Endodermal cell (in vitro differentiated cells): Measurements from ENCODE around the gene PRKCE. TPM values are rescaled to one million over a fixed set of nuclear protein-coding genes. Genes with fewer than 3 reads are reported as not detected.

Source experiments
- DNase-seq: peaks from one replicate; pipeline ENCODE4 v3.0.0-alpha.2; 2017
- H3K27ac ChIP-seq: 2 replicates; pipeline ENCODE4 v1.5.1; 2013; ENCODE audit warnings: mild to moderate bottlenecking, low read depth, low read length, moderate library complexity
- H3K27me3 ChIP-seq: 2 replicates; pipeline ENCODE4 v1.6.1; 2013; ENCODE audit warnings: mild to moderate bottlenecking, low read length, moderate library complexity; ENCODE audit not compliant: insufficient read depth, control insufficient read depth, poor library complexity, severe bottlenecking
- H3K36me3 ChIP-seq: 2 replicates; pipeline ENCODE4 v1.7.0; 2013; ENCODE audit warnings: mild to moderate bottlenecking, low read length, moderate library complexity; ENCODE audit not compliant: control insufficient read depth, insufficient read depth
- H3K4me1 ChIP-seq: one replicate; pipeline ENCODE4 v1.7.0; 2013; ENCODE audit warnings: low read length; ENCODE audit not compliant: control insufficient read depth, insufficient read depth
- H3K4me3 ChIP-seq: 2 replicates; pipeline ENCODE4 v1.5.1; 2013; ENCODE audit warnings: mild to moderate bottlenecking, low read length, moderate library complexity
- H3K9ac ChIP-seq: 2 replicates; pipeline ENCODE4 v1.6.1; 2013; ENCODE audit warnings: mild to moderate bottlenecking, low read length, moderate library complexity; ENCODE audit not compliant: poor library complexity, severe bottlenecking; ENCODE audit errors: extremely low read depth
- H3K9me3 ChIP-seq: 2 replicates; pipeline ENCODE4 v1.6.1; 2013; ENCODE audit warnings: mild to moderate bottlenecking, low read length, moderate library complexity; ENCODE audit not compliant: control insufficient read depth
- H3K27ac Mint-ChIP-seq: 2 replicates; pipeline ENCODE4 v1.8.0; 2020; ENCODE audit warnings: mixed read lengths
- H3K27me3 Mint-ChIP-seq: 2 replicates; pipeline ENCODE4 v1.8.0; 2021; ENCODE audit warnings: mild to moderate bottlenecking, mixed read lengths; ENCODE audit not compliant: insufficient read depth
- H3K36me3 Mint-ChIP-seq: 2 replicates; pipeline ENCODE4 v1.8.0; 2020; ENCODE audit warnings: low read depth, mixed read lengths
- H3K4me1 Mint-ChIP-seq: 2 replicates; pipeline ENCODE4 v1.8.0; 2020; ENCODE audit warnings: mixed read lengths
- H3K4me3 Mint-ChIP-seq: 2 replicates; pipeline ENCODE4 v1.8.0; 2020; ENCODE audit warnings: mild to moderate bottlenecking, moderate library complexity, mixed read lengths
- H3K9me3 Mint-ChIP-seq: 2 replicates; pipeline ENCODE4 v1.8.0; 2020; ENCODE audit warnings: mild to moderate bottlenecking, mixed read lengths
- CTCF ChIP-seq: fragments of 200-600 bp; sonication (generic); conservative IDR thresholded peaks from 2 replicates; pipeline ENCODE4 v1.5.0; 2021; ENCODE audit warnings: antibody characterized with exemption, mild to moderate bottlenecking
- WGBS, 2 experiments: methylation state at CpG; one replicate each; pipeline versions ENCODE4 v1.1.5 to v1.1.7; 2013; ENCODE audit warnings: missing lambda C conversion rate in 2 of 2, mixed read lengths in 1 of 2; ENCODE audit not compliant: insufficient coverage in 1 of 2, insufficient read length in 1 of 2; 5-methylcytosine and 5-hydroxymethylcytosine counted together
- total RNA-seq, 2 donors: library from RNA; stranded (reverse); fragmentation: NEBNext Ultra II Directional in 1 of 2; extraction: Animal tissue kit (Norgen Biotek cat#: 25700) in 1 of 2; gene quantifications; 2 replicates in 1 of 2; 3 replicates in 1 of 2; pipeline ENCODE4 v1.2.1, GENCODE V29; 2021

PRKCE gene
- total RNA-seq, 2 donors from 2014 or later: 1.4 to 1.7 TPM

GRCh38 chr2:45957533-45958227 is 306.2 kb downstream of the PRKCE start:
- no peak overlapping the region for H3K27ac Mint-ChIP-seq
- Histone ChIP-seq H3K9ac (no peak overlapping the region), H3K36me3 (no peaks in the 10 kb centered on the region), H3K27me3 (no peaks in the 10 kb centered on the region), H3K4me3 (no peak overlapping the region), H3K4me1 (peaks cover 5% of the 10 kb centered on the region), H3K27ac (no peak overlapping the region), H3K9me3 (no peaks in the 10 kb centered on the region)
- peaks cover 23% of the 10 kb centered on the region for H3K4me1 Mint-ChIP-seq
- no peaks in the 10 kb centered on the region for H3K27me3 Mint-ChIP-seq
- TF ChIP-seq CTCF: no peak
- no peak overlapping the region for H3K4me3 Mint-ChIP-seq
- WGBS, 2 experiments: 90 to 100% methylated on average over 1 to 3 of the region's 4 CpGs
- no peaks in the 10 kb centered on the region for H3K9me3 Mint-ChIP-seq
- no peak for DNase-seq
- no peaks in the 10 kb centered on the region for H3K36me3 Mint-ChIP-seq

- 71 to 82% methylated on average over 1 to 6 of the region's 8 CpGs for WGBS, 2 experiments
- Mint-ChIP-seq H3K36me3 (no peaks in the 10 kb centered on the region), H3K4me1 (peaks cover 27% of the 10 kb centered on the region), H3K9me3 (no peaks in the 10 kb centered on the region), H3K4me3 (no peak overlapping the region), H3K27ac (no peak overlapping the region), H3K27me3 (no peaks in the 10 kb centered on the region)
- no peak overlapping the region for H3K9ac ChIP-seq
- no peak overlapping the region for H3K4me3 ChIP-seq
- no peak overlapping the region for H3K27ac ChIP-seq
- peak; percentile 49 for DNase-seq
- no peaks in the 10 kb centered on the region for H3K27me3 ChIP-seq
- H3K36me3 ChIP-seq: no peaks in the 10 kb centered on the region
- no peak for TF ChIP-seq CTCF
- no peaks in the 10 kb centered on the region for H3K9me3 ChIP-seq
- H3K4me1 ChIP-seq: peaks cover 5% of the 10 kb centered on the region
Measured at GRCh38 chr2:45960057-45960863, 308.8 kb downstream of the PRKCE start.

- Histone ChIP-seq H3K9ac (no peak overlapping the region), H3K36me3 (no peaks in the 10 kb centered on the region), H3K27me3 (no peaks in the 10 kb centered on the region), H3K4me1 (peaks cover 5% of the 10 kb centered on the region), H3K4me3 (no peak overlapping the region), H3K27ac (no peak overlapping the region), H3K9me3 (no peaks in the 10 kb centered on the region)
- no peaks in the 10 kb centered on the region for H3K9me3 Mint-ChIP-seq
- WGBS, 2 experiments: 83 to 86% methylated on average over 4 to 7 of the region's 7 CpGs
- H3K4me1 Mint-ChIP-seq: peaks cover 27% of the 10 kb centered on the region
- H3K27ac Mint-ChIP-seq: no peak overlapping the region
- no peaks in the 10 kb centered on the region for H3K27me3 Mint-ChIP-seq
- no peak overlapping the region for H3K4me3 Mint-ChIP-seq
- no peak for DNase-seq
- no peak for TF ChIP-seq CTCF
- no peaks in the 10 kb centered on the region for H3K36me3 Mint-ChIP-seq
Measured at GRCh38 chr2:45962177-45962921, 310.9 kb downstream of the PRKCE start.
